Omental fat pad (tissue), 4 donors: ENCODE data around the gene ZKSCAN4. TPM values are rescaled to one million over a fixed set of nuclear protein-coding genes. Genes with fewer than 3 reads are reported as not detected.

Source experiments
- ATAC-seq: fragments of 150-250 bp; one replicate; pipeline ENCODE4 v1.9.1; 2016; ENCODE audit warnings: mild to moderate bottlenecking, moderate library complexity; ENCODE audit not compliant: low FRiP score
- DNase-seq: peaks from one replicate; pipeline ENCODE4 v3.0.0-alpha.2; 2019; ENCODE audit warnings: low spot score
- total RNA-seq, 4 donors: library from RNA; depleted of rRNA; stranded (reverse); fragments of >200 nt; gene quantifications; one replicate each; pipeline ENCODE4 v1.1.0, GENCODE V29; 2016
- TF ChIP-seq, protein P1 (sequence below), 3 donors: fragments of 450-650 bp; IDR thresholded peaks; one replicate each; pipeline ENCODE4 v1.5.1; 2016 to 2017; ENCODE audit warnings: antibody characterized with exemption in 3 of 3, mild to moderate bottlenecking in 3 of 3, moderate library complexity in 2 of 3

The ZKSCAN4 gene
- total RNA-seq, 4 donors from 2014 or later = 1.3 to 6.0 (median 3.2) TPM

DNA sequence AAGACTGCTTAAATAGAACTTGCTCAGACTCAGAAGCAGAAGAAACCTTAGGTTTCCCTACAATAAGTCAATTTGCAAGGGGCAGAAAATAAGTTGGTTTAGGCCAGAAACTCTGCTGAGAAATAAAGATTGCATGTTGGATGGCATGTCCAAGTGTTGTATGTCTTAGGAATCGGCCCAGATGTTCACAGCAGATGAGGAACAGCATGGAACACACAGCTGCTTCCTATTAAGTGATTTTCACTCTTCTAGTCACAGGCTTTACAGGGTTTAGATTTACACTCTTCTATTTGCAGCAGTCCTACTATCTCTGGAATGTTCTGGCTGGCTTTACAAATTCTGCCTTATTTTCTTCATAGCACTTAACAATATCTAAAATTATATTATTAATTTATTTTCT lies 3.2 kb downstream of the ZKSCAN4 start:
- ATAC-seq = no peak
- TF ChIP-seq, protein P1, sequence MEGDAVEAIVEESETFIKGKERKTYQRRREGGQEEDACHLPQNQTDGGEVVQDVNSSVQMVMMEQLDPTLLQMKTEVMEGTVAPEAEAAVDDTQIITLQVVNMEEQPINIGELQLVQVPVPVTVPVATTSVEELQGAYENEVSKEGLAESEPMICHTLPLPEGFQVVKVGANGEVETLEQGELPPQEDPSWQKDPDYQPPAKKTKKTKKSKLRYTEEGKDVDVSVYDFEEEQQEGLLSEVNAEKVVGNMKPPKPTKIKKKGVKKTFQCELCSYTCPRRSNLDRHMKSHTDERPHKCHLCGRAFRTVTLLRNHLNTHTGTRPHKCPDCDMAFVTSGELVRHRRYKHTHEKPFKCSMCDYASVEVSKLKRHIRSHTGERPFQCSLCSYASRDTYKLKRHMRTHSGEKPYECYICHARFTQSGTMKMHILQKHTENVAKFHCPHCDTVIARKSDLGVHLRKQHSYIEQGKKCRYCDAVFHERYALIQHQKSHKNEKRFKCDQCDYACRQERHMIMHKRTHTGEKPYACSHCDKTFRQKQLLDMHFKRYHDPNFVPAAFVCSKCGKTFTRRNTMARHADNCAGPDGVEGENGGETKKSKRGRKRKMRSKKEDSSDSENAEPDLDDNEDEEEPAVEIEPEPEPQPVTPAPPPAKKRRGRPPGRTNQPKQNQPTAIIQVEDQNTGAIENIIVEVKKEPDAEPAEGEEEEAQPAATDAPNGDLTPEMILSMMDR (IDR thresholded peaks at IDR 0.05) = no peak
- DNase-seq = no peak

DNA sequence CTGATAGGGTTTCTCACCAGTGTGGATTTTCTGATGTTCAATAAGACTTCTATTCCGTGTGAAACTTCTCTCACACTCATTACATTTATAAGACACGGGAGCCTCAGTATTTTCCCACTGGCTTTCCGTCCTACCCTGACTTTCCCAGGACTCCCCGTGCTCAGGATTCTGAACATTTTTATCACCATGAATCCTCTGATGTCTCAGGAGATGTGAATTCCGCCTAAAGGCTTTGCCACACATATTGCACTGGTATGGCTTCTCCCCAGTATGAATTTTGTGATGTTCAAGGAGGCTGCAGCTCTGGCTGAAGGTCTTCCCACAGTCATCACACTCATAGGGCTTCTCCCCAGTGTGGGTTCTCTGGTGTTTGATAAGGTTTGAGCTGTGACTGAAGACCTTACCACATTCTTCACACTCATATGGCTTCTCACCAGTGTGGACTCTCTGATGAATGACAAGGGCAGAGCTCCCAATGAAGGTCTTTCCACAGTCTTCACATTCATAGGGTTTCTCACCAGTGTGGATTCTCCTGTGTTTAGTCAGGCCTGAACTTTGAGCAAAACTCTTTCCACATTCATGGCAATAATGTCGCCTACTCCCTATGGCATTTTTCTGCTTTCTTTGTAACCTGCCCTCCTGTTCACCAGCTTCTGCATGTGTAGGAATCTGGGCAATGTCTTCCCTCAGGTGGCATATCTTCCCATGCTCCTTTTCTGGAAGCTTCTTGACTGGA lies 6.7 kb downstream of the ZKSCAN4 start:
- DNase-seq (no peak), ATAC-seq (no peak)
- TF ChIP-seq, protein P1 (IDR thresholded peaks at IDR 0.05) = no peak

DNA sequence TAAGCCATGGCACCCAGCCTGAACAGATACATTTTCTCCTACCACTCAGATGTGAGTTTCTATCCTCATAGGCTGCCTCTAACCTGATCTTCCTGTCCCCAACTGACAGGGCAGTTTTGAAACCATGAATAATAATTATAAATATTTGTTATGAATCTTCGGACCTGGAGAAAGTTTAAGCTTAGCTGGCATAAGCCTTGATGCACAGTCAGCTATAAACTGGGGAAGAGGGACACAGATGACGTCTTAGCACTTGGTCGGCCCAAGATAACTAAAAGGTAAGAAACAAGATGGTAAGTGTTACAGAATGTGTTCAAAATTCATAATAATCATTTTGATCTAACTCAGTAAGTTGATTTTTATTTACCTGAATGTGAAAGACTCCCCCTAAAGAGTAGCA lies 8.1 kb downstream of the ZKSCAN4 start:
- TF ChIP-seq, protein P1 (IDR thresholded peaks at IDR 0.05) = no peak
- no peak for DNase-seq
- no peak for ATAC-seq

DNA sequence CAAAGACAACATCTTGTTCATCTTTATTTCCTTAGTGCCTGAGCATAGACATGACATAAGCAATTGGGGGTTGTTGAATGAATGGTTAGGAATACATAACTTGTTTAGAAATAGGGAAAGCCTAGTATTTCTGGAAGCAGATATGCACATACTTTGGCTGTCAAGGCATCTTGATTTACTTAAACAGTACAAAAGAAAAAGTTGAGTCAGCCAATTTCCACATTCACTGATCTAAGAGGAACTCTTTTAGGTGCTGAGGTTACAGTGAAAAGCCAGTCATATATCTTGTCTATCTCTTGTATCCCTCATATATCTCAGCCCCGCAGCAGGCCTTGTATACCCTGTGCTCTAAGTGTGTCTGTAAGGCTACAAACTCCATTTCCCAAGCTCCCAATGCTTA lies 11.6 kb downstream of the ZKSCAN4 start:
- TF ChIP-seq, protein P1 (IDR thresholded peaks at IDR 0.05) = no peak
- ATAC-seq (no peak), DNase-seq (no peak)

DNA sequence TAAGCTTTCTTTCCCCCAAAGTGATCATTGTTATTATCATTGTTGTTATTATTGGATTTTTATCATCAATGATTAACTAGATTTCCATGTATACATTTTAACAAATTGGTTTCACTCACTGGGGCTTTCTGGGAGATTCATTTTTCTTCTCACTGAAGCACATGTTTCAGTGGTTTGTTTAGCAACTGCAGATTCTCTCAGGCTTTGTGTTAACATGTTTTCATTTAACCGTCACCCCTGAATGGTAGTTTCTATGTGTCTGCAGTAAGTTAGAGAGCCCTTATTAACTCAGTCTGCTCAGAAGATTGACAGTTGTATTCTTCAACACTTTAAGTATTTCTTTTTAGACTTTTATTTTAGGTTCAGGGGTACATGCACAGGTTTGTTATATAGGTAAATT lies 12.4 kb downstream of the ZKSCAN4 start:
- ATAC-seq (no peak), DNase-seq (no peak)
- TF ChIP-seq, protein P1 (IDR thresholded peaks at IDR 0.05) = no peak

DNA sequence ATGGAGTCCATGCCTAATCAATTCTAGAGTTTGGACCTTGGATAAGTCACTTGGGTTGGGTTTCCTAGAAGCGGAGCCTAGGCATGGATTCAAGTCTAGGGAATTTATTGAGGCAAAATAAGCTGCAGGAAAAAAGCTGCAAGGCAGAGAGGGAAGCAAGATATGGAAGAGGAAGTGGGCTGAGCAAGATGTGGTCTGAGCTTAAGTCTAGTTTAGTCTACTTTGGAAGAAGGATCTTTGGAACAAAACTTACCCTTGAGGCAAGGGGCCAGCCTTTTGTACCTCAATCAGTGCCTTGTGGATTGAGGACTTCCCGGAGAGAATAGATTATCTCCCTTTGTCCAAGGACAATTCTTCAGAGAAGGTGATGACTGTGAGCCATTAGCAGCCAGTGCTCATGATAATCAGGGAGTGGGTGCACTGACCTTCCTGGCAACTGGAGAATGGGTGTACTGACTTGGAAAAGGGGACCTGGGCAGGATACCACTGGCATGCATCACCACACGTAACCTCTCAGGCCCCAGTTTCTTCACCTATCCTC lies 16.1 kb downstream of the ZKSCAN4 start:
- no peak for ATAC-seq
- DNase-seq = no peak
- TF ChIP-seq, protein P1 (IDR thresholded peaks at IDR 0.05) = no peak

DNA sequence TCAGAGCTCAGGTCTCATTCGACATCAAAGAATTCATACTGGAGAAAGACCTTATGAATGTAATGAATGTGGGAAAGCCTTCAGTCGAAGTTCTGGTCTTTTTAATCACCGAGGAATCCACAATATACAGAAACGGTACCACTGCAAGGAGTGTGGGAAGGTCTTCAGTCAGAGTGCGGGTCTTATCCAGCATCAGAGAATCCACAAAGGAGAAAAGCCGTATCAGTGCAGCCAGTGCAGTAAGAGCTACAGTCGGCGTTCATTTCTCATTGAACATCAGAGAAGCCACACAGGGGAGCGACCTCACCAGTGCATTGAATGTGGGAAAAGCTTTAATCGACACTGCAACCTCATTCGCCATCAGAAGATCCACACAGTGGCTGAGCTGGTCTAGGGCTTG lies 19.3 kb downstream of the ZKSCAN4 start:
- ATAC-seq (no peak), DNase-seq (no peak)
- TF ChIP-seq, protein P1 (IDR thresholded peaks at IDR 0.05) = no peak
